NCI-H146 treated with DMSO at 0.1 percent for 48 hours (cell line): ENCODE results near the gene WSCD2.

Experiments used
- DNase-seq: peaks from one replicate; lab custom pipeline; 2025; ENCODE audit not compliant: unreplicated experiment; lab: John Stamatoyannopoulos, UW

The WSCD2 gene

DNA sequence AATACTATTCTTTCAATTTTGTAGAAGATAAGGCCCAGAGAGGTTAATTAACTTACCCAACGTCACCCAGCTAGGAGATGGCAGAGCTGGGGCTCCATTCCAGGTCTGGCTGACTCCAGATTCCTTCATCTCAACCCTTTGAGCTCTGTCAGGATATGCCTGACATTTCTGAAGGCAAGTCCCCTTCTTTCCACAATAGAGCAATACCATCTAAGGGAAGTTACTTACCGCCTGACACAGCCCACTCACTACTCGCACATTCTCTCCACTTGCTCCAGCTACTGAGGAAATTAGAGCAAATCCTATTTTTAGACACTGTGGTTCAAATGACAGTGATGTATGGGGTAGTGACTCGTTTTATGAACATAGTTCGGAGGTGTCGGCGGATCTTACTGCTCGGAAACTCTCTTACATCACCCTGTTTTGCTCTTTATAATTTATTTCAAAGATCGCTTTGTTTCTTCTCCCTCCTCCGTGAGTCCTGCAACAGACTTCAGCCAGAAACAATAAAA is 2.0 kb upstream of the WSCD2 start:
- no peak for DNase-seq

DNA sequence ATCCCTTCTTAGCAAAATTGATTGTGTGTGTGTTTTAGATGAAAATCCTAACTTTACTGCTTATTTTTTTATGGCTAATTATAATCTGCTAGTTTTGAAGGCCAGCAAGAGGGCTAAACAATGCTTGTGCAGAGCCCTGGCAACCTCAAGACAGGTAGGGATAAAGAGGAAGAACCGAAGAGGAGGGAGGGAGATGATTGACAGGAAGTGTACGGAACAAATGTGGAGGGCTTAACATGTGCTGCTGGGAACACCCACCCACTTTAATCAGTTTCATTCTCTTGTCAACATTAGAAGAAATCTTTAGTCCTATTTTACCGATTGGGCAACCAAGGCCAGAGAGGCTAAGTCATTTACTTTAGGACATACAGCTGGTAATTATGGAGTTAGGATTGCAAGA is 1.4 kb upstream of the WSCD2 start:
- no peak for DNase-seq

DNA sequence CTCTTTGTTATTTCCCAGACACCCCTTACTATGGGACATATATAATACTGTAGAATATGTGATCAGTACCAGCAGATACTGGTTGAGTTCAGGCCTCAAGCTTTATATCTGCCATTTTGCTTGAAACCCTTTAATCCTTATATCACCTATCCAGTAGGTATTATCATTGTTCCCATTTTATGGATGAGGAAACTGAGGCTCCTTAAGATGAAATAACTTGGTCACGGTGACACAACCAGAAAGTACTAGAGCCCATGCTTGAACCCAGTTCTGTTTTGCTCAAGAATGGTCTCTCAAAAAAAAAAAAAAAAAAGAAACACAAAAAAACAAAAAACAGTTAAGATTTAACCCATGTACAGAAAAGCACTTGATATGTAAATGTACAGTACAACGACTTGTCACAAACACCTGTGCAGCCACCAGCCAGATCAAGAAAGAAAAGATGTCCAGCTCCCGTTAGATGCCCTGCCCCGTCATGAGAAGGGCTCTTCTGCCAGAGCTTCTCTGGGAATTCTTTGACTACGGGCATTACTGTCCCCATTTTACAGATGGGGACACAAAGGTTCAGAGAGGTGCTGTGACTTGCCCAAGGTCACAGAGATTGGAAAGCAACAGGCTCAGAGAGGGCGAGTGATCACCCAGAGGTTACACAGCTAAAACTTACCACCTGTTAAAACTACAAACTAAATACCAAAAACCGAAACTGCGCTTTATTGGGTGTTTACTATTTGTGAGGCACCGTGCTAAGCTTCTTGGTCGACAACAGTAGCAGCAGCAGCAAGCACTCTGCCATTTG is 669 bp upstream of the WSCD2 start:
- DNase-seq = no peak

DNA sequence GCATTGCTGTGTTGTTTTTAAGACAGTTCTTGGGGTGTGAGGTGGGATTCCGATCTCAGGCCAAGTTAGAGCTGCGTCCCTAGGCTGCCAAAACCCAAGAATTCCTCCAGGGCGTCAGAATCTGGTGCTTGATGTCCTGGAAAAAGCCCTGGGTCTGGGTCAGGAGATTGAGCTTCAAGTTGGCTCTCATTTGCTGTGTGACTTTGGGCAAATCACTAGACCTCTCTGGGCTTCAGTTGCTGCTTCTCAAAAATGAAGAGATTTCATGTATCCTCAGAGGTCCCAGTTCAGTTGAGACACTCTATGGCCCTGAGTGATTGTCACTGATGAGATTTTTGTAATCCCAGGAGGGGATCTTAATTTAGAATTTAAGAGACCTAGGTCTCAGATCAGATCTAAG is 1.9 kb downstream of the WSCD2 start:
- DNase-seq = no peak

DNA sequence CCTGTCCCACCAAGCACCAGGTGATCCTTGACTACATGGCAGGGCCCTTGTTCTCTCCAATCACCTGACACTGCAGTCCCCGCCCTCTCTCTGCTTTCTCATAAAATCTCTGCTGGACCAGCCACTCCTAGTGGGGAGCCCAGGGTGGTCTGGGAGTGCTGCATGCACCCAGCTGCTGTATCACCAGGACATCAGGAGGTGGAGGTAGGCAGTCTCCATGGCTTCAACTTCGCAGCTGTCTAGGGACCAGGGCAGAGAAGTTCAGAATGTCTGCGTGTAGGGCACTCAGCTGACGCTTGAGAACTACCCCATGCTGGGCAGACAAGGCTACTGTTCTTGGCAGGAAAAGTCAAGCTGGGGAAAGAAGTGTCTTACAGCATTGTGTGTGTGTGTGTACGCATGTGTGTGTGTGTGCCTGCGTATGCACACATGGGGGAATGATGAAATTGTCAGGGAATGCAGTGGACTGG is 2.6 kb downstream of the WSCD2 start:
- DNase-seq = no peak

DNA sequence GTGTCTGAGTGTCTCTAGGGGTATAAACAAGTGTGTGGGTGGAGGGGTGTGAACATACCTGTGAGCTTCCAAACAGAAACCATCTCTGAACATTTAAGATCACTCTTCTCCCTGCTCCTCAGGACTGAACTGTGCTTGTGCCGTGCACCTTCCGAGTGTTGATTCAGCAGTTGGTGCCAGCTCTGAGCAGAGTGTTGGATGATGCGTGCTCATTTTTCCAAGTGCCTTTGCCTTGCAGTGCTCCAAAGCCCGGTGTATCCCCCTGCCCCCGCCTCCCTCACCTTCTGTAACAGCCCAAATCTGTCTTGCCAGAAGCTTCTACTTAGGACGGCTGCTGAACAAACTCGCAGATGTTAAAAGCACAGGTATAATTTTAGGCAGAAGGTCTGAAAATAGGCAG is 4.4 kb downstream of the WSCD2 start:
- DNase-seq = no peak

DNA sequence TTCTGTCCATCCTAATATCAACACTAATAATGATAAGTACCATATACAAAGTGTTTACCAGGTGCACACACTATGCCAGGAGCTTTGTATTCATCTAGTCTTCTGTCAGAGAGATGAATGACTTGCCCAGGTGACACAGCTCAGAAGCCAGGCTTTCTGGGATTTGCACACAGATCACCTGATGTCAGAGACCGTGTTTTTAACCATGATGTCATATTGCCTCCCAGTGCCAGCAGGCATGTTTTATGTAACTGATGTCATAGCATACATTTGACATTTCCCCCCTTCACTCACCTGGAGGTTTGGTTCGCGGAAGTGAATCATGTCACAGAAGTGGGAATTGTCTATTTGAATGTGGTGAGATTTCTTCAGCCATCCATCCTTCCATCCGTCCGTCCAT is 5.7 kb downstream of the WSCD2 start:
- DNase-seq = no peak

DNA sequence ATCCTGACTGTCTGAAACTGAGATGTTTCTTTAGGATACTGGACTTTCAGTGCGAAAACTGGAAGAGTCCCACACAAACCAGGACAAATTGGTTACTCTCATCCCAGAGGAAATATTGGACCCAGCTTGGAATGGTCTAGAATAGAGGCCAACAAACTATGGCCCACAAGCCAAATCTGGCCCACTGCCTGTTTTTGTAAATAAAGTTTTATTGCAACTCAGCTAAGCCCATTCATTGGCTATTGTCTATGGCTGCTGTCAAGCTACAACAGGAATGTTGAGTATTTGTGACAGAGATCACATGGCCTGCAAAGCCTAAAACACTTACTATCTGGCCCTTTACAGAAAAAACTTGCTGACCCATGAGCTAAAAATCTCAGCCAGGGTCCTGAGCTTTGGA is 6.5 kb downstream of the WSCD2 start:
- no peak for DNase-seq

DNA sequence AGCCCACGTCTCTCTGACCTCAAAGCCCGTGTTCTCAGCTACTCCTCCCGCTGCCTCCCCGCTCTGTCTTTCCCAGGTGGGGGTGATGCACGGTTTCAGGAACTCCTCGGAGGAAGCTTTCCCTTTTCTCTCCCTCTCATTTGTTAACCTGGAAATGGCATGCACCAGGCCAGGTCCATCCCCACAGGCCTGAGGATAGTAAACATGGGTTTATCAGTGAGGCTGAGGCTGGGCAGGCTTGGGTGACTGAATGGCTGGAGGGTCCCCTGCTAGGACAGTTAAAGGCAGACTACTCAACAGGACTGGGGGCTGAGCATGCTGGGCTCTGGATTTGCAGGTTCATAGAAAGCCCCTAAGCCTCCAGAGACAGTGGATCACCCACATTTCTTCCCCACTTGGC is 7.6 kb downstream of the WSCD2 start:
- no peak for DNase-seq

DNA sequence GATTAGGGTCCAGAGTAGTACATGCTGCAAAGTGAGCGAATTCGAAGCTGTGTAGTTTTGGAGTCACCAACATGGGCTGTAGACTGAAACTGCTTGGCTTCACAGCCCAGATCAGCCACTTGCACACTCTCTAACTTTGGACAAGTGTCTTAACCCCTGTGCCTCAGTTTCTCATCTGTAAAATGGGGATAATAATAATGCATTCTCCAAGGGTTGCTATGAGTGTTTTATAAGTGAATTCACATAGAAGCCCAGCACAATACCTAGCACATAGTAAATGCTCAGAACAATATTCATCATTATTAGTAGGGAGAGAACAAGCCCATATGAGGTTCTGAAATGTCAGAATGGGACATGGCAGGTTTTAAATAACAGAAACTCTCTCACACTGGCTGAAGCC is 10.4 kb downstream of the WSCD2 start:
- no peak for DNase-seq

DNA sequence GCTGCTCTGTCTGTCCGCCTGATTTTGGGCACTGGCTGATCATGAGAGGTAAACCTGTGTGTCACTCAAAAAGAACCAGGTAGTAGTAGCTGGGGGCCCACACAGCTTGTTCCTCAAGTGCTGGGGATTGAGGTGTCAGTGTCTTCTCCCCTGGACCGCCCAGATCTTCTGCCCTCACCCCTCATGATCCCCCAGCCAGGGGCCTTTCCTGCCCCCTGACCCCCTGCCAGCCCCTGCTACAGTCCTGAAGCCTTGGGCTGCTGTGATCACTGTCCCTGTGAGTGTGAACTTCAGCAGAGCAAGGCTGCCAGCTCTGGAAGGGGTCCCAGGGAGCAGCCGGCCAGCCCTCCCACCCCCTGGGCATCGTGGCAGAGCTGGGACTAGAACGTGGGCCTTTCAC is 11.4 kb downstream of the WSCD2 start:
- no peak for DNase-seq

DNA sequence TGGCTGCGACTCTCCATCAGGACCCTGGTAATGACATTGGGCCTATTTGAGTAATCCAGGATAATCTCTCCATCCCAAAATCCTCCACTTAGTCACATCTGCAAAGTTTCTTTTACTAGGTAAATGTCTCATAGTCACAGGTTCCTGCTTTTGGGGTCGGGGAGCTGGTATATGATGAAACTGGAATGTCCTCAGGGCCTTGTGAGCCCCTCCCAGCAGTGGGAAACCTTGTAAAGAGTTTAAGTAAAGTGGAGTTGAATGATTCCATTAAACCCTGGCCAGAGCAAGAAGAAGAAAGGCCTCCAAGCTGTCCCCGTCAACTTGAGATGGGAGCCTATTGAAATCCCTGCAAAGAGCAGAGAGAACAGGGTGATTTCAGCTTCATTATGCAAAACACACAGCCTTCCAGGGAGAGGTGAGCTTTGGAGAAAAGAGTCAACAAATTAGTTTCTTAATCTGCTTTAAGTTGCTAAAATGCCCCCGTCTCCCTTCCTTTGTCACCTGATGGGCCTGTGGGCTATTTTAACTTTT is 12.6 kb downstream of the WSCD2 start:
- DNase-seq = no peak

DNA sequence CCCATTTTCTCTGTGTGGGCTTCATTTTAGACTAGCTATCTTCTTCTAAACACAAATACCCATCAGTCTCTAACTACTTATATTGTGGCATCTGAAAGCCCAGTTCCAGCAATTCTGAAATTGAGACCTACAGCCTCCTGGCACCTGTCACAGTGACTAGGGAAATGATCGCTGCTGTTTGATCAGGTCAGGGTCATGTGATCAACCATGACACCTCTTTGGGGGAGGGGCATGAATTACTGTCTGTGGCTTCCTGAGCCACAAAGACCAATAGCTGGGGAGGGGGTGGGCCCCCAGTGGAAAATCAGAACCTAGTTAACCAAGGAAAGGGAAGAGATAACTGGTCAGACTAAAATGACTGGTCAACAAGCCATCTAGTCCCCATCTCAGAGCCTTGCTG is 14.1 kb downstream of the WSCD2 start:
- DNase-seq = no peak

DNA sequence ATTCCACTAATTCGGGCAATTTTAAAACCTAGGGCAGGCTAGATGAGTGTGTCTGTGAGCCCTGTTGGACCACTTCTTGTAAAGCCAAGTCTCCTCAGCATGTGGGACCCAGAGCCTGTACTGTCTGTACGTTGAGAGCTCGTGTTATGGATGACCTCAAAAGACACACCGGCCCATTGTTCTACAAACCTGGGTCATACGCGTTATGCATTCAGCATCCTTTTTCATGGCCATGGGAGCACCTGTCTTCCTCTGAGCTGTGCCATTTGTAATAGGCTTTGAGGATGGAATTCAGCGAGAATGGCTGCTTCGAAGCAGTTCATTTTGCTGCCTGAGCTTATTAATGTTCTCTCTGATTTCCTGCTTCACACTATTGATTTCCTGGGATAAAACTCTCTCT is 15.0 kb downstream of the WSCD2 start:
- DNase-seq = no peak

DNA sequence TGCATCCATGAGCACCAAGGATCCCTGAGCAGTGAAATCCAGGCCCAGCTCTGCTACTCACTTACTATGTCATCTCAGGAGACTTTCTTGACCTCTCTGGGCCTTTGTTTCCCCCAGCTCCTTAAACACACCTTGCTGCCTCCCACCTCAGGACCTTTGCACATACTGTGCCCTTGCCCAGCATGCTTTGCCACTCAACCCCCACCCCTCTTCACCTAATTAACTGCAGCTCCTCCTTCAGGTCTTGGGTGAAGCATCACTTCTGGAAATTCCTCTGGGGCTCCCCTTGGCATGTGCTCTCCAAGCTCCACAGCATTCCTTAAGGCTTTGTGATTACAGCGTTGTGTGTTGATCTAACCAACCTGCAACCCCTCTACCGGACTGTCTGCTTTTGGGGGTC is 15.9 kb downstream of the WSCD2 start:
- DNase-seq = no peak

DNA sequence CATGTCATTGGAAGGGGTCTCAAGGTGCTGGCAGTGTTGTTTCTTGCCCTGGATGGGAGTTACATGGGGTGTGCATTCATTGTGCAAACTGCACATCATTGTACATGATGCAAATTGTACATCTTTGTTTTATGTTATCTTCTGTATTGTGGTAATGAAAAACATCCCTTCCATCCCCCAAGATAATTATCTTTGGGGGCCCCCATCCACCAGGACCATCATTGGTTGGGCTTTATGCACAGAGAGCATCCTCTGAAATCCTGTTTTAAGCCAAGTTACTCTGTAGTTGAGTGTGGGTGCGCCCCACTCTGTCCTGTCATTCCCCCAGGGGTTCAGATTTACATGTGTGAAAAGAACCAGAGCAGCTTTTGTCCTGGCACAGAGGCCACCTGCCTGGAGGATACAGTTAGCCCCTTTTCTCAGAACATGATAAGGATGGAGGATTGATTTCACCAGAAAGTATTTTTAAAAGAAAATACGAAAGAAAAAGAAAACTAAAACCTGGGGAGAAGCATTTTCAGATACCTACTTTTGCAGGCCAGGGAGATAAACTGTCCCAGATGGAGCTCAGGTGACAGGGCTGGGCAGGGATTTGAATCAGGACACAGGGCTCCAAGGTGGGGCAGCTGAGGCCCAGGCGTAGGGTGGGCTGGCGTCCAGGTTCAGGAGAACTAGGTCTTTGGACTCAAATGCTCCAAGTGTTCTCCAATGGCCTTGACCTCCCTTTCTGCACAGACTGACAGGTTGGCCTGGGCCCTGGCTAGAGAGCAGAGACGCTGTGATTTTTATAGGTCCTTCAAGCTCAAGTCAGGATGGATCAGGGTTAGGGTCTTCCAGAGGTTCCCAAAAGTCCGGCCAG is 17.2 kb downstream of the WSCD2 start:
- no peak for DNase-seq

DNA sequence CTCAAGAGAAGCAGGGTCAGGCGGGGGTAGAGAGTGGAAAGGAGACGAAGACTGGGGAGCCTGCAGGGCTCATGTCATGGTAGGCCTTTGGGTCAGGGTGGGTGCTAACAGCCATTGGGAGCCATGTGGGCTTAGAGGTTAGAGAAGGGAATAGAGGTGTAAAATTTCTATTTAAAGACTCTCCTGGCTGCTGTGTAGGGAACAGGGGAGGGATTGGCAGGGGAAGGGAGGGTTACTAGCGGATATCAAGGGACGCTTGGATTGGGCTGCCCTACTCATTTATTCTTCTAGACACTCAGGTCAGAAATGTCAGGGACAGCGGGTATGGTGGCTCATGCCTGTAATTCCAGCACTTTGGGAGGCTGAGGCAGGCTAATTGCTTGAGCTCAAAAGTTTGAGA is 18.2 kb downstream of the WSCD2 start:
- no peak for DNase-seq

DNA sequence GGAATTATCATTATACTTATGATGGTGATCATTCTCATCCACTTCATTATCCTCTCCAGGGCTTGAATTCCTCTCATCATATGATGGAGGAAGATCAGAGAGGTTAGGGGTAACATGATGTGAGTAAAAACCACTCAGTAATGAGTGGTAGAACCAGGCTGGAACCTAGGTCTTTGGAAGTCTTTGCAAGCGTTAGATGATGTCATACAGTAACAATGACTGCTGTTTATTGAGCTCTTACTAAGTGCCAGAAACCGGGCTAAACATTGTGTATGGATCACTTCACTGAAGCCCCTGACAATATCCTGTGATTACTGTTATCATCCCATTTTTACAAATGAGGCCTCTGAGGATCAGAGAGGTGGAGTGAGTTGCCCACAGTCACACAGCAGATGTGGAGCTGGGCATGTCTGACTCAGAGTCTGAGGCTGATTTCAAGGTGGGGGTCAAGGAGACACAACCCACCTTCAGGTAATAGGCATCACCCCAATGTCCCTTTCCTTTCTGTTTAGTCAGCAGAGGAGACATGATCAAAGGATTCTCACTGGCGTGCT is 19.5 kb downstream of the WSCD2 start:
- no peak for DNase-seq

DNA sequence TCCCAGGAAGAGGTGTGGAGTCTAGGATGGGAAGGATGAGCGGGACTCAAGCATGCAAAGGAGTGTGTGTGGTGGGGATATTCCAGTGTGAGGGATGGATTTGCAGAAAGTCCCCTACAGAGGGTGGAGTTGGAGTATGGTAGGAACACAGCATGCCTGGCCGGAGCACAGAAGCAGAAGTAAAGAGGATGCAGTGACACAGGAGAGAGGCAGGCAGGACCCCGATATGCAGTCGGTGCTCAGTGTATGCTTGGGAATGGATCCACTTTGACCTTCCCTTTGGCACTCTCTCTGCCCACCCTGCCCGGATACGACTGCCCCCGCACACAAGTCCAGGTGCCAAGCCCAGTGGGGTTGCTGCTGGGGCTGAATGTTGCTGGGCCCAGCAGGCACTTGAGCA is 21.3 kb downstream of the WSCD2 start:
- no peak for DNase-seq

DNA sequence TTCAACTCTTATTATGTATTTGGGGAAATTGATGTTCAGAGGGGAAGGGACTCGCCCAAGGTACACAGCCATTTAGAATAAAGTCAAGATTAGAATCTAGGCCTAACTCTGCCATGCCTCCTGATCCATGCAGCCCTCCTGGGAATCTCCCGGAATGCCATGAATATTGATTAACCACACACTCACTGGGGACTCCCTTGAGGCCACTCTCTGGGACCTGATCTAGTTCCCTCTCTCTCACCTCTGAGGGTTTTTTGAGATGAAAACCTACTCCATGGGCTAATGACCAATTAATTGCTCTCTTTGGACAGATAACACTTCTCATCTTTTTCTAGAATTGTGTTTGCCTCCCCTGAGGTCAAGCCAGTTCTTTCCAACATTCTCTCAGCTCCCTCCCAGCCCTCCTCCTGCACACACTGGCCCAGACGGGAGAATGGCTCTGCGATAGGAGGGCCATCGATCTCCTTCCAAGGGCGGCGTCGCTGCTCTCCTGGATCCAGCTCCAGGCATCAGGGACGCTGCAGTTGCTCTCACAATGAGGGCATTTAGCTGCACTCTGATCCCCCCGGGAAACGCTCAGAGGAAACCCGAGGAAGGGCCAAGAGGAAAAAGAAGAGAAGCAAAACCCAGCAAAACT is 22.6 kb downstream of the WSCD2 start:
- no peak for DNase-seq

DNA sequence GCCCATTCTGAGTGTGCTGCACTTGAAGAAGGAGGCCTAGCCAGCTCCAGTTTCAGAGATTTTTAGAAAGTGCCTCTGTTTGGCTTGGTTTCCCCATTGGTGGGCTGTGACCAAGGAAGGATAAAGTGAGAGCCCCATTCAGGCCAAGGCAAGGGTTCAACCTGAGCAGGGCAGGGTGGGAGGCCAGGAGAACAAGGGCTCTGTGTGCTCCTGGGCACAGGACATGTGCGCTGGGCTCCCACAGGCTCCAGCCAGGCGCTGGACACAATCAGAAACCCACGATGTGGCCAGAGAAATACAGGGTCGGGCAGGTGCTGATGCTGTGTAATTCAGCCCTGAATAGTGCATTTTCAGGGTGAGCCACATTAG is 23.1 kb downstream of the WSCD2 start:
- DNase-seq = no peak
